ENCODE data around the gene TET3.

Gene TET3

DNA sequence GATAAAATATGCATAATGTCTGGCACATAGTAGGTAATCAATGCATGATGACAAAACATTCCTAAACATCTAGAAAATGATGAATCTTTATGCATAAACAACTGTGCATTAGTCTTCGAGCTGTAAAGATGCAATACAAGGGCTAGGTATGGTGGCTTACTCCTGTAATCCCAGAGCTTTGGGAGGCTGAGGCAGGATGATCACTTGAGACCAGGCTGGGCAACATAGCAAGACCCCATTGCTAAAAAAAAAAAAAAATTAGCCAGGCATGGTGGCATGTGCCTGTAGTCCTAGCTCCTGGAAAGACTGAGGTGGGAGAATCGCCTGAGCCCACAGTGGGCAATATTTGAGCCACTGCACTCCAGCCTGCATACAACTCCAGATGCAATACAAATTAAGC is 5.3 kb downstream of the TET3 start:
- no peak for TF ChIP-seq ZNF274 (IDR thresholded peaks at IDR 0.05; ENCODE audit: low read depth, low read length)
- TF ChIP-seq SUZ12 (IDR thresholded peaks at IDR 0.05; ENCODE audit: extremely low read depth, insufficient read depth, insufficient read length) = no peak
- TF ChIP-seq YY1 (IDR thresholded peaks at IDR 0.05; ENCODE audit: insufficient read depth, insufficient read length) = no peak
- Histone ChIP-seq H3K27me3 (ENCODE audit: insufficient read depth, insufficient read length) (peaks cover 10% of the 10 kb centered on the region), H3K9me3 (ENCODE audit: insufficient read depth, low read length) (no peaks in the 10 kb centered on the region), H3K36me3 (ENCODE audit: insufficient read depth, insufficient read length, low read length) (peaks cover 20% of the 10 kb centered on the region), H3K4me1 (ENCODE audit: insufficient read depth, insufficient read length) (peaks cover 18% of the 10 kb centered on the region), H3K9ac (ENCODE audit: insufficient read length, low read depth) (no peak overlapping the region), H3K4me3 (ENCODE audit: insufficient read length, low read depth) (no peak overlapping the region)
- no peak for DNase-seq (ENCODE audit: low read depth, low spot score)

DNA sequence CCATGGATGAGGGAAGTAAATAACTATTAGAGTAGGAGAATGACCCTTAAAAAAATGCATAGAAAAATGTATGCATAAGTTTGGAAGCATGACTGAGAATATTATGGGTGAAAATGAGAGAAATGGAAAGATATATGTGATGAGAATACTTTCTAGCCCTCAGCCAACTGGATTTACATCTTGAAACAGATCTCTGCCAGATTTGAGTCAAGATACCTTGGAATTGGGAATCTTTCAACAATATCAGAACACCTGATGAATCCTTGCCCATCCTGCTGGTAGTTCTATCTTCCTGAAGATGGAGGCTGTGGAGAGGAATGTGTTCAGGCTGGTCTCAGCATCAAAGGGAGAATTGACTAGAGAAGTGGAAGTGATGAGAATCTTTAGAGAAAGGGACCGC is 5.8 kb downstream of the TET3 start:
- DNase-seq (ENCODE audit: low read depth, low spot score) = no peak
- H3K4me1 ChIP-seq (ENCODE audit: insufficient read depth, insufficient read length) = peaks cover 18% of the 10 kb centered on the region
- no peak overlapping the region for H3K9ac ChIP-seq (ENCODE audit: insufficient read length, low read depth)
- H3K36me3 ChIP-seq (ENCODE audit: insufficient read depth, insufficient read length, low read length) = peaks cover 20% of the 10 kb centered on the region
- peaks cover 10% of the 10 kb centered on the region for H3K27me3 ChIP-seq (ENCODE audit: insufficient read depth, insufficient read length)
- no peaks in the 10 kb centered on the region for H3K9me3 ChIP-seq (ENCODE audit: insufficient read depth, low read length)
- H3K4me3 ChIP-seq (ENCODE audit: insufficient read length, low read depth) = no peak overlapping the region
- no peak for TF ChIP-seq ZNF274 (IDR thresholded peaks at IDR 0.05; ENCODE audit: low read depth, low read length)
- no peak for TF ChIP-seq SUZ12 (IDR thresholded peaks at IDR 0.05; ENCODE audit: extremely low read depth, insufficient read depth, insufficient read length)
- TF ChIP-seq YY1 (IDR thresholded peaks at IDR 0.05; ENCODE audit: insufficient read depth, insufficient read length) = no peak

DNA sequence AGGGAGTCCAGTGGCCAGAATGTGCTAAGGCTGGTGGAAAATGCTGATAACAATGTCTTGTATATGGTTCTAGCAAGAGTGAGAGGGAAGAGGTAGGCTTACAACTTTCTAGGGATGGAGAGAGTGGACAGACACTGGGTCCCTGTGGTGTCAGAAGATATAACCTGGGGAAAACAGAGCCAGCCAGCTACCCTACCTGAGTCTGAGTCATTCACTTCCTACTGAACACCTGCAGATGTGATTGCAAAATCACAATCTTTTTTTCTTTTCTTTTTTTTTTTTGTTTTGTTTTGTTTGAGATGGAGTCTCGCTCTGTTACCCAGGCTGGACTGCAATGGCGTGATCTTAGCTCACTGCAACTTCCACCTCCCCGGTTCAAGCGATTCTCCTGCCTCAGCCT is 7.3 kb downstream of the TET3 start:
- no peak for DNase-seq (ENCODE audit: low read depth, low spot score)
- H3K4me3 ChIP-seq (ENCODE audit: insufficient read length, low read depth) = no peak overlapping the region
- peaks cover 9% of the 10 kb centered on the region for H3K36me3 ChIP-seq (ENCODE audit: insufficient read depth, insufficient read length, low read length)
- H3K9ac ChIP-seq (ENCODE audit: insufficient read length, low read depth) = no peak overlapping the region
- H3K4me1 ChIP-seq (ENCODE audit: insufficient read depth, insufficient read length) = peaks cover 8% of the 10 kb centered on the region
- TF ChIP-seq YY1 (IDR thresholded peaks at IDR 0.05; ENCODE audit: insufficient read depth, insufficient read length) (no peak), ZNF274 (IDR thresholded peaks at IDR 0.05; ENCODE audit: low read depth, low read length) (no peak), SUZ12 (IDR thresholded peaks at IDR 0.05; ENCODE audit: extremely low read depth, insufficient read depth, insufficient read length) (no peak)
- no peaks in the 10 kb centered on the region for H3K9me3 ChIP-seq (ENCODE audit: insufficient read depth, low read length)
- H3K27me3 ChIP-seq (ENCODE audit: insufficient read depth, insufficient read length) = no peaks in the 10 kb centered on the region

DNA sequence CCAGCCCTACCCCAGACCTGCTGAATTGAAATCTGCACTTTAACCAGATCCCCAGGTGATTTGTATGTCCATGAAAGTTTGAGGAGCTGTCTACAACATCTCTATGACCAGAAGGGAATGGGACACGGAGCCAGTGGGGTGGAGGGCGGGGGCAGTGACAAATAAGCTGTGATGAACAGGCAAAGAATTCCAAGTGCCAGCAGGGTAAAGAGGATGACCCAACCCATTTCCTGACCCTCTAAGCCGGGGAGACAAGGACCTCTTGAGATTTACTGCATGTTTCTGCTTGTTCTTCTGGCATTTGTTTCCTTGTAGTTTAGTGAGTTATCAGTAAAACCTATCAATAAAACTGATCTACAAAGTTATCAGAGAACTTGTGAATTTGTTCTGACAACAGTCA is 8.7 kb downstream of the TET3 start:
- Histone ChIP-seq H3K9ac (ENCODE audit: insufficient read length, low read depth) (no peak overlapping the region), H3K4me3 (ENCODE audit: insufficient read length, low read depth) (no peak overlapping the region), H3K4me1 (ENCODE audit: insufficient read depth, insufficient read length) (peaks cover 7% of the 10 kb centered on the region), H3K27me3 (ENCODE audit: insufficient read depth, insufficient read length) (no peaks in the 10 kb centered on the region), H3K9me3 (ENCODE audit: insufficient read depth, low read length) (no peaks in the 10 kb centered on the region), H3K36me3 (ENCODE audit: insufficient read depth, insufficient read length, low read length) (peaks cover 2% of the 10 kb centered on the region)
- TF ChIP-seq ZNF274 (IDR thresholded peaks at IDR 0.05; ENCODE audit: low read depth, low read length) (no peak), SUZ12 (IDR thresholded peaks at IDR 0.05; ENCODE audit: extremely low read depth, insufficient read depth, insufficient read length) (no peak), YY1 (IDR thresholded peaks at IDR 0.05; ENCODE audit: insufficient read depth, insufficient read length) (no peak)
- DNase-seq (ENCODE audit: low read depth, low spot score) = no peak

GRCh38 chr2:73993778-73994177 is 9.1 kb downstream of the TET3 start:
- no peak for DNase-seq (ENCODE audit: low read depth, low spot score)
- no peaks in the 10 kb centered on the region for H3K9me3 ChIP-seq (ENCODE audit: insufficient read depth, low read length)
- H3K9ac ChIP-seq (ENCODE audit: insufficient read length, low read depth) = no peak overlapping the region
- H3K36me3 ChIP-seq (ENCODE audit: insufficient read depth, insufficient read length, low read length) = no peaks in the 10 kb centered on the region
- TF ChIP-seq SUZ12 (IDR thresholded peaks at IDR 0.05; ENCODE audit: extremely low read depth, insufficient read depth, insufficient read length) (no peak), ZNF274 (IDR thresholded peaks at IDR 0.05; ENCODE audit: low read depth, low read length) (no peak), YY1 (IDR thresholded peaks at IDR 0.05; ENCODE audit: insufficient read depth, insufficient read length) (no peak)
- no peaks in the 10 kb centered on the region for H3K27me3 ChIP-seq (ENCODE audit: insufficient read depth, insufficient read length)
- peaks cover 5% of the 10 kb centered on the region for H3K4me1 ChIP-seq (ENCODE audit: insufficient read depth, insufficient read length)
- H3K4me3 ChIP-seq (ENCODE audit: insufficient read length, low read depth) = no peak overlapping the region

GRCh38 chr2:73994178-73994831 is 9.6 kb downstream of the TET3 start:
- Histone ChIP-seq H3K36me3 (ENCODE audit: insufficient read depth, insufficient read length, low read length) (no peaks in the 10 kb centered on the region), H3K9ac (ENCODE audit: insufficient read length, low read depth) (no peak overlapping the region), H3K27me3 (ENCODE audit: insufficient read depth, insufficient read length) (no peaks in the 10 kb centered on the region), H3K4me3 (ENCODE audit: insufficient read length, low read depth) (no peak overlapping the region), H3K4me1 (ENCODE audit: insufficient read depth, insufficient read length) (peaks cover 9% of the 10 kb centered on the region), H3K9me3 (ENCODE audit: insufficient read depth, low read length) (no peaks in the 10 kb centered on the region)
- no peak for DNase-seq (ENCODE audit: low read depth, low spot score)
- no peak for TF ChIP-seq YY1 (IDR thresholded peaks at IDR 0.05; ENCODE audit: insufficient read depth, insufficient read length)

DNA sequence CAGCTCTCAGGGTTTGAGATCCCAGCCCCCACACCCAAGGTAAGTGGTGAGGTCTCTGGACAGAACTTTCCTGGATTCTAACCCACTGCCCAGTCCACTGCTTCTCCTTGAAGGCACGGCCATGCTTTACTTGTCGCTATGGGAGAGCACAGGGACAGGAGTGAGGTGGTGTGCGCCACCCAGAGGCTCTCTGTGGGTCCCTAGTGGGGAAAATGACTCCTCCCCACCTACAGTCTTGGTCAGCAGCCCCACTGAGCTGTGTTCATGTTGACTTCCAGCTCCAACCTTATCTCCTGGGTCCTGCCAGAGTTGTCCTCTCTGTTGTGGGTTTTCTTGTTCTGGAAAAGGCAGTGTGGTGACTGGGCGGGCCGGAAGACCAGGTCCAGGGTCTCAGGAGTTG is 11.1 kb downstream of the TET3 start:
- Histone ChIP-seq H3K36me3 (ENCODE audit: insufficient read depth, insufficient read length, low read length) (no peaks in the 10 kb centered on the region), H3K27me3 (ENCODE audit: insufficient read depth, insufficient read length) (no peaks in the 10 kb centered on the region), H3K4me3 (ENCODE audit: insufficient read length, low read depth) (no peak overlapping the region), H3K9me3 (ENCODE audit: insufficient read depth, low read length) (no peaks in the 10 kb centered on the region), H3K4me1 (ENCODE audit: insufficient read depth, insufficient read length) (peaks cover 20% of the 10 kb centered on the region), H3K9ac (ENCODE audit: insufficient read length, low read depth) (no peak overlapping the region)
- DNase-seq (ENCODE audit: low read depth, low spot score) = no peak
- TF ChIP-seq SUZ12 (IDR thresholded peaks at IDR 0.05; ENCODE audit: extremely low read depth, insufficient read depth, insufficient read length) (no peak), ZNF274 (IDR thresholded peaks at IDR 0.05; ENCODE audit: low read depth, low read length) (no peak)

All from NT2/D1 (cell line).